ENCODE results near the gene ZNF467.

DNA sequence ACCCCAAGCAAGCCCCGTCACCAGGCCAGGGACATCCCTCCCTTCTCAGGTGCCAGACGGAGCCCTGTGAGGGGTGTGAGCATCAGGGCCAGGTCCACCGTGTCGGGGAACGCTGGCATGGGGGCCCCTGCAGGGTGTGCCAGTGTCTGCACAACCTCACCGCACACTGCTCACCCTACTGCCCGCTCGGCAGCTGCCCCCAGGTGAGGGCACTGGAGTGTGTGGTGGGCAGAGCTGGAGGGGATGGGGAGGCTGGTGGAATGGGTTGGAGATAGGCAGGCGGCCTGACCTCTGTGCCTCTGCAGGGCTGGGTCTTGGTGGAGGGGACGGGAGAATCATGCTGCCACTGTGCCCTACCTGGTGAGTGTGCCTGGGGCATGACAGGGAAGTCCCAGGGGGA is 19.9 kb upstream of the ZNF467 start:
- TF ChIP-seq, protein P1, sequence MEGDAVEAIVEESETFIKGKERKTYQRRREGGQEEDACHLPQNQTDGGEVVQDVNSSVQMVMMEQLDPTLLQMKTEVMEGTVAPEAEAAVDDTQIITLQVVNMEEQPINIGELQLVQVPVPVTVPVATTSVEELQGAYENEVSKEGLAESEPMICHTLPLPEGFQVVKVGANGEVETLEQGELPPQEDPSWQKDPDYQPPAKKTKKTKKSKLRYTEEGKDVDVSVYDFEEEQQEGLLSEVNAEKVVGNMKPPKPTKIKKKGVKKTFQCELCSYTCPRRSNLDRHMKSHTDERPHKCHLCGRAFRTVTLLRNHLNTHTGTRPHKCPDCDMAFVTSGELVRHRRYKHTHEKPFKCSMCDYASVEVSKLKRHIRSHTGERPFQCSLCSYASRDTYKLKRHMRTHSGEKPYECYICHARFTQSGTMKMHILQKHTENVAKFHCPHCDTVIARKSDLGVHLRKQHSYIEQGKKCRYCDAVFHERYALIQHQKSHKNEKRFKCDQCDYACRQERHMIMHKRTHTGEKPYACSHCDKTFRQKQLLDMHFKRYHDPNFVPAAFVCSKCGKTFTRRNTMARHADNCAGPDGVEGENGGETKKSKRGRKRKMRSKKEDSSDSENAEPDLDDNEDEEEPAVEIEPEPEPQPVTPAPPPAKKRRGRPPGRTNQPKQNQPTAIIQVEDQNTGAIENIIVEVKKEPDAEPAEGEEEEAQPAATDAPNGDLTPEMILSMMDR (conservative IDR thresholded peaks at IDR 0.05; ENCODE audit: low read depth in 2 of 2): no peak
- TF ChIP-seq, protein P2, sequence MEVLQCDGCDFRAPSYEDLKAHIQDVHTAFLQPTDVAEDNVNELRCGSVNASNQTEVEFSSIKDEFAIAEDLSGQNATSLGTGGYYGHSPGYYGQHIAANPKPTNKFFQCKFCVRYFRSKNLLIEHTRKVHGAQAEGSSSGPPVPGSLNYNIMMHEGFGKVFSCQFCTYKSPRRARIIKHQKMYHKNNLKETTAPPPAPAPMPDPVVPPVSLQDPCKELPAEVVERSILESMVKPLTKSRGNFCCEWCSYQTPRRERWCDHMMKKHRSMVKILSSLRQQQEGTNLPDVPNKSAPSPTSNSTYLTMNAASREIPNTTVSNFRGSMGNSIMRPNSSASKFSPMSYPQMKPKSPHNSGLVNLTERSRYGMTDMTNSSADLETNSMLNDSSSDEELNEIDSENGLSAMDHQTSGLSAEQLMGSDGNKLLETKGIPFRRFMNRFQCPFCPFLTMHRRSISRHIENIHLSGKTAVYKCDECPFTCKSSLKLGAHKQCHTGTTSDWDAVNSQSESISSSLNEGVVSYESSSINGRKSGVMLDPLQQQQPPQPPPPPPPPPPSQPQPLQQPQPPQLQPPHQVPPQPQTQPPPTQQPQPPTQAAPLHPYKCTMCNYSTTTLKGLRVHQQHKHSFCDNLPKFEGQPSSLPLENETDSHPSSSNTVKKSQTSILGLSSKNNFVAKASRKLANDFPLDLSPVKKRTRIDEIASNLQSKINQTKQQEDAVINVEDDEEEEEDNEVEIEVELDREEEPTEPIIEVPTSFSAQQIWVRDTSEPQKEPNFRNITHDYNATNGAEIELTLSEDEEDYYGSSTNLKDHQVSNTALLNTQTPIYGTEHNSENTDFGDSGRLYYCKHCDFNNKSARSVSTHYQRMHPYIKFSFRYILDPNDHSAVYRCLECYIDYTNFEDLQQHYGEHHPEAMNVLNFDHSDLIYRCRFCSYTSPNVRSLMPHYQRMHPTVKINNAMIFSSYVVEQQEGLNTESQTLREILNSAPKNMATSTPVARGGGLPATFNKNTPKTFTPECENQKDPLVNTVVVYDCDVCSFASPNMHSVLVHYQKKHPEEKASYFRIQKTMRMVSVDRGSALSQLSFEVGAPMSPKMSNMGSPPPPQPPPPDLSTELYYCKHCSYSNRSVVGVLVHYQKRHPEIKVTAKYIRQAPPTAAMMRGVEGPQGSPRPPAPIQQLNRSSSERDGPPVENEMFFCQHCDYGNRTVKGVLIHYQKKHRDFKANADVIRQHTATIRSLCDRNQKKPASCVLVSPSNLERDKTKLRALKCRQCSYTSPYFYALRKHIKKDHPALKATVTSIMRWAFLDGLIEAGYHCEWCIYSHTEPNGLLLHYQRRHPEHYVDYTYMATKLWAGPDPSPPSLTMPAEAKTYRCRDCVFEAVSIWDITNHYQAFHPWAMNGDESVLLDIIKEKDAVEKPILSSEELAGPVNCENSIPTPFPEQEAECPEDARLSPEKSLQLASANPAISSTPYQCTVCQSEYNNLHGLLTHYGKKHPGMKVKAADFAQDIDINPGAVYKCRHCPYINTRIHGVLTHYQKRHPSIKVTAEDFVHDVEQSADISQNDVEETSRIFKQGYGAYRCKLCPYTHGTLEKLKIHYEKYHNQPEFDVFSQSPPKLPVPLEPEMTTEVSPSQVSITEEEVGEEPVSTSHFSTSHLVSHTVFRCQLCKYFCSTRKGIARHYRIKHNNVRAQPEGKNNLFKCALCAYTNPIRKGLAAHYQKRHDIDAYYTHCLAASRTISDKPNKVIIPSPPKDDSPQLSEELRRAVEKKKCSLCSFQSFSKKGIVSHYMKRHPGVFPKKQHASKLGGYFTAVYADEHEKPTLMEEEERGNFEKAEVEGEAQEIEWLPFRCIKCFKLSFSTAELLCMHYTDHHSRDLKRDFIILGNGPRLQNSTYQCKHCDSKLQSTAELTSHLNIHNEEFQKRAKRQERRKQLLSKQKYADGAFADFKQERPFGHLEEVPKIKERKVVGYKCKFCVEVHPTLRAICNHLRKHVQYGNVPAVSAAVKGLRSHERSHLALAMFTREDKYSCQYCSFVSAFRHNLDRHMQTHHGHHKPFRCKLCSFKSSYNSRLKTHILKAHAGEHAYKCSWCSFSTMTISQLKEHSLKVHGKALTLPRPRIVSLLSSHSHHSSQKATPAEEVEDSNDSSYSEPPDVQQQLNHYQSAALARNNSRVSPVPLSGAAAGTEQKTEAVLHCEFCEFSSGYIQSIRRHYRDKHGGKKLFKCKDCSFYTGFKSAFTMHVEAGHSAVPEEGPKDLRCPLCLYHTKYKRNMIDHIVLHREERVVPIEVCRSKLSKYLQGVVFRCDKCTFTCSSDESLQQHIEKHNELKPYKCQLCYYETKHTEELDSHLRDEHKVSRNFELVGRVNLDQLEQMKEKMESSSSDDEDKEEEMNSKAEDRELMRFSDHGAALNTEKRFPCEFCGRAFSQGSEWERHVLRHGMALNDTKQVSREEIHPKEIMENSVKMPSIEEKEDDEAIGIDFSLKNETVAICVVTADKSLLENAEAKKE (CRISPR knock-in tag; IDR thresholded peaks at IDR 0.05): no peak
- TF ChIP-seq EZH2 (IDR thresholded peaks at IDR 0.05; ENCODE audit: low read depth, unreplicated experiment) (no peak), CREB1 (CRISPR knock-in tag; IDR thresholded peaks at IDR 0.05; ENCODE audit: low read depth) (no peak), POLR2AphosphoS5 (IDR thresholded peaks at IDR 0.05; ENCODE audit: low read depth) (no peak), EZH2phosphoT487 (IDR thresholded peaks at IDR 0.05; ENCODE audit: unreplicated experiment) (no peak), JUNB (IDR thresholded peaks at IDR 0.05; ENCODE audit: unreplicated experiment) (no peak), NANOG (IDR thresholded peaks at IDR 0.05; ENCODE audit: borderline replicate concordance) (no peak), ZNF114 (CRISPR knock-in tag; IDR thresholded peaks at IDR 0.05) (no peak)
- TF ChIP-seq, protein P3, sequence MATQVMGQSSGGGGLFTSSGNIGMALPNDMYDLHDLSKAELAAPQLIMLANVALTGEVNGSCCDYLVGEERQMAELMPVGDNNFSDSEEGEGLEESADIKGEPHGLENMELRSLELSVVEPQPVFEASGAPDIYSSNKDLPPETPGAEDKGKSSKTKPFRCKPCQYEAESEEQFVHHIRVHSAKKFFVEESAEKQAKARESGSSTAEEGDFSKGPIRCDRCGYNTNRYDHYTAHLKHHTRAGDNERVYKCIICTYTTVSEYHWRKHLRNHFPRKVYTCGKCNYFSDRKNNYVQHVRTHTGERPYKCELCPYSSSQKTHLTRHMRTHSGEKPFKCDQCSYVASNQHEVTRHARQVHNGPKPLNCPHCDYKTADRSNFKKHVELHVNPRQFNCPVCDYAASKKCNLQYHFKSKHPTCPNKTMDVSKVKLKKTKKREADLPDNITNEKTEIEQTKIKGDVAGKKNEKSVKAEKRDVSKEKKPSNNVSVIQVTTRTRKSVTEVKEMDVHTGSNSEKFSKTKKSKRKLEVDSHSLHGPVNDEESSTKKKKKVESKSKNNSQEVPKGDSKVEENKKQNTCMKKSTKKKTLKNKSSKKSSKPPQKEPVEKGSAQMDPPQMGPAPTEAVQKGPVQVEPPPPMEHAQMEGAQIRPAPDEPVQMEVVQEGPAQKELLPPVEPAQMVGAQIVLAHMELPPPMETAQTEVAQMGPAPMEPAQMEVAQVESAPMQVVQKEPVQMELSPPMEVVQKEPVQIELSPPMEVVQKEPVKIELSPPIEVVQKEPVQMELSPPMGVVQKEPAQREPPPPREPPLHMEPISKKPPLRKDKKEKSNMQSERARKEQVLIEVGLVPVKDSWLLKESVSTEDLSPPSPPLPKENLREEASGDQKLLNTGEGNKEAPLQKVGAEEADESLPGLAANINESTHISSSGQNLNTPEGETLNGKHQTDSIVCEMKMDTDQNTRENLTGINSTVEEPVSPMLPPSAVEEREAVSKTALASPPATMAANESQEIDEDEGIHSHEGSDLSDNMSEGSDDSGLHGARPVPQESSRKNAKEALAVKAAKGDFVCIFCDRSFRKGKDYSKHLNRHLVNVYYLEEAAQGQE (IDR thresholded peaks at IDR 0.05; ENCODE audit: unreplicated experiment): no peak
- TF ChIP-seq, protein P4, sequence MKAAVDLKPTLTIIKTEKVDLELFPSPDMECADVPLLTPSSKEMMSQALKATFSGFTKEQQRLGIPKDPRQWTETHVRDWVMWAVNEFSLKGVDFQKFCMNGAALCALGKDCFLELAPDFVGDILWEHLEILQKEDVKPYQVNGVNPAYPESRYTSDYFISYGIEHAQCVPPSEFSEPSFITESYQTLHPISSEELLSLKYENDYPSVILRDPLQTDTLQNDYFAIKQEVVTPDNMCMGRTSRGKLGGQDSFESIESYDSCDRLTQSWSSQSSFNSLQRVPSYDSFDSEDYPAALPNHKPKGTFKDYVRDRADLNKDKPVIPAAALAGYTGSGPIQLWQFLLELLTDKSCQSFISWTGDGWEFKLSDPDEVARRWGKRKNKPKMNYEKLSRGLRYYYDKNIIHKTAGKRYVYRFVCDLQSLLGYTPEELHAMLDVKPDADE (IDR thresholded peaks at IDR 0.05): no peak
